HFFc6 (cell line): ENCODE measurements around the gene SS18. TPM values are rescaled to one million over a fixed set of nuclear protein-coding genes. Genes with fewer than 3 reads are reported as not detected.

Experiments used
- DNase-seq: peaks from one replicate; pipeline ENCODE4 v3.0.0-alpha.2; 2018
- H3K27ac Mint-ChIP-seq: 2 replicates; pipeline ENCODE4 v1.8.0; 2020; ENCODE audit warnings: mild to moderate bottlenecking, mixed read lengths
- H3K27me3 Mint-ChIP-seq: 2 replicates; pipeline ENCODE4 v1.8.0; 2021; ENCODE audit warnings: mild to moderate bottlenecking, moderate library complexity, mixed read lengths; ENCODE audit not compliant: insufficient read depth
- H3K36me3 Mint-ChIP-seq: 2 replicates; pipeline ENCODE4 v1.8.0; 2021; ENCODE audit warnings: low read depth, mixed read lengths
- H3K4me1 Mint-ChIP-seq: 2 replicates; pipeline ENCODE4 v1.8.0; 2020; ENCODE audit warnings: low read depth, mixed read lengths
- H3K4me3 Mint-ChIP-seq: 2 replicates; pipeline ENCODE4 v1.8.0; 2020; ENCODE audit warnings: mild to moderate bottlenecking, moderate library complexity, mixed read lengths
- H3K9me3 Mint-ChIP-seq: 2 replicates; pipeline ENCODE4 v1.8.0; 2020; ENCODE audit warnings: mild to moderate bottlenecking, mixed read lengths
- total RNA-seq, 6 experiments: library from RNA; stranded (reverse); fragmentation: NEBNext Ultra II Directional; extraction: Animal tissue kit (Norgen Biotek cat#: 25700); gene quantifications; 2 replicates in 1 of 6; 3 replicates in 5 of 6; pipeline ENCODE4 v1.2.3, GENCODE V29; 2021
- TF ChIP-seq, protein P1 (sequence below): fragments of 200-600 bp; sonication (generic); IDR thresholded peaks from 2 replicates; pipeline ENCODE4 v1.5.0; 2021; ENCODE audit warnings: antibody characterized with exemption, mild to moderate bottlenecking

The SS18 gene
- total RNA-seq, 6 experiments from 2014 or later, result 59.6 to 70.1 (median 67.9) TPM

DNA sequence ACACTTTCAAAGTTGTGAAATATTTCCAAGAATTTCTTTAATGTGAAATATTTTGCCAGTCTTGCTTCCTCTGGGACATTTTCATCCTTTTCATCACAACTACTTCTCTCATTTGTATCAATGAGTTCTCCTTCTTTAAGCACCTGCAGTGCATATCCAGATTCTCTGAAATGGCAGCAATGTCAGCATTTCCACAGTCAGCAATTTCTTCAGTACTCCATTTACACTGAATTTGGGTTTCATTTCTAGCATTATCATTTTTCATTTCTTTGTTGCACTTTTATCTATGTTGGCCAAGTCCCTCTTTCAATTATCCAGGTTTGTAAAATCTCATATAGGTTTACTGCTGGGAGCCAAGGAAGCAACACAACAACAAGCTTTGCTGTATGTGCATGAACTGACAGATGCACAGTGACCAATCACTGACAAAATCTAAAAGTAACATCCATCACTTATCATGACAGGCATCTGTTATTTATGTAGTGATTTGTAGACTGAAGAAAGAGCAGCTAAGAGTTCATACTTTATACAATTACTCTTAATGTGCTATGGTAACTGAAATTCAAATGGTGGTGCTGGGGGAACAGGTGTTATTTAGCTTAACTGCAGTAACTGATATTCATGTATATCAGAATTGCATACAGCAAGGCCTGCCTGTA, 43.9 kb downstream of the SS18 start:
- no peaks in the 10 kb centered on the region for H3K4me1 Mint-ChIP-seq
- TF ChIP-seq, protein P1, sequence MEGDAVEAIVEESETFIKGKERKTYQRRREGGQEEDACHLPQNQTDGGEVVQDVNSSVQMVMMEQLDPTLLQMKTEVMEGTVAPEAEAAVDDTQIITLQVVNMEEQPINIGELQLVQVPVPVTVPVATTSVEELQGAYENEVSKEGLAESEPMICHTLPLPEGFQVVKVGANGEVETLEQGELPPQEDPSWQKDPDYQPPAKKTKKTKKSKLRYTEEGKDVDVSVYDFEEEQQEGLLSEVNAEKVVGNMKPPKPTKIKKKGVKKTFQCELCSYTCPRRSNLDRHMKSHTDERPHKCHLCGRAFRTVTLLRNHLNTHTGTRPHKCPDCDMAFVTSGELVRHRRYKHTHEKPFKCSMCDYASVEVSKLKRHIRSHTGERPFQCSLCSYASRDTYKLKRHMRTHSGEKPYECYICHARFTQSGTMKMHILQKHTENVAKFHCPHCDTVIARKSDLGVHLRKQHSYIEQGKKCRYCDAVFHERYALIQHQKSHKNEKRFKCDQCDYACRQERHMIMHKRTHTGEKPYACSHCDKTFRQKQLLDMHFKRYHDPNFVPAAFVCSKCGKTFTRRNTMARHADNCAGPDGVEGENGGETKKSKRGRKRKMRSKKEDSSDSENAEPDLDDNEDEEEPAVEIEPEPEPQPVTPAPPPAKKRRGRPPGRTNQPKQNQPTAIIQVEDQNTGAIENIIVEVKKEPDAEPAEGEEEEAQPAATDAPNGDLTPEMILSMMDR, result no peak
- H3K36me3 Mint-ChIP-seq, result peaks cover 11% of the 10 kb centered on the region
- no peaks in the 10 kb centered on the region for H3K27me3 Mint-ChIP-seq
- no peak overlapping the region for H3K27ac Mint-ChIP-seq
- H3K4me3 Mint-ChIP-seq, result no peak overlapping the region
- no peak for DNase-seq
- H3K9me3 Mint-ChIP-seq, result no peaks in the 10 kb centered on the region

DNA sequence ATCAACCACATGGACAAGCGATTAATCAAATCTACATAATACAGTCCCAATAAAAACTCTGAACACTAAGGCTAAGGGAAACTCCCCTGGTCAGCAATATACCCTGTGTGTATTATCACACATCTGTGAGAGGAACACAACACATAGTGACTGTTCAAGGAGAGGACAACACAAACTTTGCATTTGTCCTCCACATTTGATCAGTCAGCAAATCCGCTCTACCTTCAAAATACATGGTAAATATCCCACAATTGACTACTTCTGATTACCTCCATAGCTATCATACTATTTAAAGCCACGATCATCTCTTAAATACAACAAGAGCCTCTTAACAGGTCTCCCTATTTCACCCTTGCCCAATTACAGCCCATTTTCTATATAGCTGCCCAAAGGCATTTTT, 45.6 kb downstream of the SS18 start:
- no peak overlapping the region for H3K4me3 Mint-ChIP-seq
- no peaks in the 10 kb centered on the region for H3K27me3 Mint-ChIP-seq
- H3K36me3 Mint-ChIP-seq, result peaks cover 11% of the 10 kb centered on the region
- H3K4me1 Mint-ChIP-seq, result no peaks in the 10 kb centered on the region
- H3K9me3 Mint-ChIP-seq, result no peaks in the 10 kb centered on the region
- no peak overlapping the region for H3K27ac Mint-ChIP-seq
- TF ChIP-seq, protein P1, result no peak
- no peak for DNase-seq

DNA sequence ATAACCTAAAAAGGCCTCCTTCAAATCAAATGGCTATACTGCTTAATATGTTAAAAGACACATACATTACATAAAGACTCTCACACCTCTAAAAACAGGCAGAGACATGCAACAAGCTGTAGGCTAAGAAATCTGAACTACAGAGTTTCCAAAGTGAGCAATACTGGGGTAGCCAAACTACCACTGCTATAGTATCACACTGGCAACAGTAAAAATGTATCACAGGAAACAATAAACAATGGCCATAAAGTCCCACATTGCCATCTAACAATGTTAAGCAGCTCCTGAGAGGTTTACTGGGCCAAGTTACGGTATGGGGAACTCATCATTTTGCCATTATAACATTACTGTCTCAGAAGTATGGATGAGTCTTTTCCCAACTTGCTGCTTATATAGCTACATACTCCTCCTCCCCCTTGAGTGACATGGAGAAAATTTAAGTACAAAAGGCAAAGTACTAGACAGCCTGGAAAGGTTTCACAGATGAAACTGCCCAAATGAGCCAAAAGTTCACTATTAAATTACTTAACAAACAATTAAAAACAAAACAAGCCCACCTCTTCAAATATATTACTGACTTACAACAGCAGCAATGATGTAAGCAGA, 50.3 kb downstream of the SS18 start:
- no peak for DNase-seq
- H3K4me3 Mint-ChIP-seq, result no peak overlapping the region
- H3K4me1 Mint-ChIP-seq, result no peaks in the 10 kb centered on the region
- peak overlapping the region; percentile 19; the same call in 1 of the 2 replicates for H3K27ac Mint-ChIP-seq
- no peaks in the 10 kb centered on the region for H3K9me3 Mint-ChIP-seq
- TF ChIP-seq, protein P1, result no peak
- no peaks in the 10 kb centered on the region for H3K27me3 Mint-ChIP-seq
- peaks cover 10% of the 10 kb centered on the region for H3K36me3 Mint-ChIP-seq

DNA sequence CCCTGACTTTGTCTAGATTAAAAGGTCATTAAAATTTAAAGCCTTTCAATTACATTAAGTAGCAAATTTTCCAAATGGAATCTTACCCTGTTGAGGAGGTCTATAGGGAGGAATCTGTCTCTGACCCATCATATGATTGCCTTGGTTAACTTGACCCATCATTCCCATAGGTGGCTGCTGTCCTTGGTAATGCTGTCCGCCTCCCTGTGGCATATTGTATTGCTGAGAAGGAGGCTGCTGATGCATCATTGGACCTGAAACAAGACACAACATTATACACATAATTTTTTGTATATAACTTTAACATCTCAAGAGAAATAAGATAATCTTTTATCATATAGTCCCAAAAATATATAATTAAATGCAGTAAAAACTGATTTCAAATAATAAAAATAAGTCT, 51.2 kb downstream of the SS18 start:
- TF ChIP-seq, protein P1, result no peak
- peaks cover 8% of the 10 kb centered on the region; the same call in 1 of the 2 replicates for H3K36me3 Mint-ChIP-seq
- H3K27me3 Mint-ChIP-seq, result no peaks in the 10 kb centered on the region
- DNase-seq, result no peak
- H3K9me3 Mint-ChIP-seq, result no peaks in the 10 kb centered on the region
- H3K4me1 Mint-ChIP-seq, result no peaks in the 10 kb centered on the region
- H3K4me3 Mint-ChIP-seq, result no peak overlapping the region
- H3K27ac Mint-ChIP-seq, result no peak overlapping the region

DNA sequence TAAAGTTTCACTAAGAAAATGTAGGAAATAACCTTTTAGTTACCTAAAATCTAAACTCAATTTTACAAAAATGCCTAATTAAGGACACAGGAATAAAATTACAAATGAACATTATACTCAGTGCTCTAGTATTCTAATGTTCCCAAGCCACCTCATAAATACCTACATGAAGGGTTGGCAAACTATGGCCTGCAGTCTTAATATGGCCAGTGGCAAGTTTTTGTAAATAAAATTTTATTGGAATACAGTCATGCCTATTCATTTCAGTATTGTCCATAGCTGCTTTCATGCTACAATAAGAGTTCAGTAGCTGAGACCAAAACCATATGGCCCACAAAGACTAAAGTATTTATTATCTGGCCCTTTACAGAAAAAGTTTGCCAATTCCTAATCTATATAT, 53.8 kb downstream of the SS18 start:
- no peaks in the 10 kb centered on the region for H3K9me3 Mint-ChIP-seq
- no peak overlapping the region for H3K27ac Mint-ChIP-seq
- no peaks in the 10 kb centered on the region for H3K4me1 Mint-ChIP-seq
- H3K36me3 Mint-ChIP-seq, result peaks cover 19% of the 10 kb centered on the region
- no peak for DNase-seq
- H3K27me3 Mint-ChIP-seq, result no peaks in the 10 kb centered on the region
- H3K4me3 Mint-ChIP-seq, result no peak overlapping the region
- TF ChIP-seq, protein P1, result no peak
